NCI-H748 (cell line): ENCODE results near the gene CCDC85B.

Experiments used
- DNase-seq: peaks from one replicate; lab custom pipeline; 2025; ENCODE audit not compliant: unreplicated experiment; lab: John Stamatoyannopoulos, UW

CCDC85B gene

GRCh38 chr11:65928667-65929066 lies 38.2 kb downstream of the CCDC85B start:
- no peak for DNase-seq

- DNase-seq: no peak
Measured at GRCh38 chr11:65931773-65932557, 41.5 kb downstream of the CCDC85B start.

- peak; percentile 36 for DNase-seq
Measured at GRCh38 chr11:65932558-65932919, 42.1 kb downstream of the CCDC85B start.

- DNase-seq: no peak
Measured at GRCh38 chr11:65934014-65934413, 43.5 kb downstream of the CCDC85B start.

DNA sequence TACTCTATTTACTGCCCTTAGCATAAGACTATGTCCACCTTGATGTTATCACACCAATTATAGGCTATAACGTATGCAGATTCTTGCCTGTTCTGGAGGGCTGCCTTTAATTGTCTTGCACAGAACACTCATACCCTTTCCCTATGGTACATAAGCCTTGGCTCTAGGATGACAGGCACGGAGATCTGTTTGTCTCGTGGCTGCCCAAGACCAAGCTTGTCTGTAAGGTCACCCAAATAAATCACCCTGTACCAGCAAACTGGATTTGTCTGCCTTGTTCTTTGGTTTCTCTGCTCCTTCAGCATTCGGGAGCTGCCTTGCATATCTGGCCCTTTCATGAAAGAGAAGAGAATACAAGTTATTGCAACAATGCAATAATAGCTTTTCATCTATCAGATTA lies 47.3 kb downstream of the CCDC85B start:
- DNase-seq: no peak
